Neural crest cell (in vitro differentiated cells): Measurements from ENCODE around the gene PCNX4. TPM values are rescaled to one million over a fixed set of nuclear protein-coding genes. Genes with fewer than 3 reads are reported as not detected.
A peak's percentile ranks its signal among the peaks of the same experiment; 100 is the strongest.

Source experiments
- DNase-seq: peaks from one replicate; pipeline ENCODE4 v3.0.0; 2021; ENCODE audit warnings: low read depth, mixed read lengths, low spot score
- H3K27ac Mint-ChIP-seq: one replicate; pipeline ENCODE4 v1.8.0; 2021; ENCODE audit warnings: mild to moderate bottlenecking, mixed read lengths; ENCODE audit not compliant: unreplicated experiment
- H3K27me3 Mint-ChIP-seq: 2 replicates; pipeline ENCODE4 v1.8.0; 2021; ENCODE audit warnings: low read depth, mild to moderate bottlenecking, mixed read lengths
- H3K36me3 Mint-ChIP-seq: 2 replicates; pipeline ENCODE4 v1.8.0; 2021; ENCODE audit warnings: low read depth, mild to moderate bottlenecking, mixed read lengths
- H3K4me1 Mint-ChIP-seq: 2 replicates; pipeline ENCODE4 v1.8.0; 2021; ENCODE audit warnings: mixed read lengths
- H3K4me3 Mint-ChIP-seq: one replicate; pipeline ENCODE4 v1.8.0; 2021; ENCODE audit warnings: mild to moderate bottlenecking, mixed read lengths
- H3K9me3 Mint-ChIP-seq: 2 replicates; pipeline ENCODE4 v1.8.0; 2021; ENCODE audit warnings: mixed read lengths
- total RNA-seq: library from RNA; stranded (reverse); gene quantifications from 2 replicates; pipeline ENCODE4 v1.2.1, GENCODE V29; 2021
- TF ChIP-seq, protein P1 (sequence below): fragments of 200-600 bp; sonication (generic); conservative IDR thresholded peaks from 2 replicates; pipeline ENCODE4 v1.5.0; 2021; ENCODE audit warnings: antibody characterized with exemption, mild to moderate bottlenecking

Gene PCNX4
- total RNA-seq, 1 donor from 2014 or later = 84.6 TPM

DNA sequence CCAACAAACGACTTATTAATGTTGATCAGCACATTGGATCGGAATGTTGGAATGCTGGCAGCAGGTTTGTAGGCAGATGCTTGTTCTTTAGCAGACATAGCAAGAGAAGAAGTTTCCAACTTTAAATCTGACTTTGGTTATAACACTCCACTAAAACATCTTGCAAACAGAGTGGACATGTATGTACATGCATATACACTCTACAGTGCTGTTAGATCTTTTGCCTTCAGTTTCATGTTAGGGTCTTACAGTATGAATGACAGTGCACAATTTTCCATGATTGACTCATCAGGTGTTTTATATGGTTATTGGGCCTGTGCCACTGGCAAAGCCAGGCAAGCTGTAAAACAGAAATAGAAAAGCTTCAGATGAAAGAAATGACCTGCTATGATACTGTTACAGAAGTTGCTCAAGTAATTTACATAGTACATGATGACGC is 87.7 kb downstream of the PCNX4 start:
- no peak overlapping the region for H3K27ac Mint-ChIP-seq
- H3K4me3 Mint-ChIP-seq = no peak overlapping the region
- H3K36me3 Mint-ChIP-seq = no peaks in the 10 kb centered on the region
- no peaks in the 10 kb centered on the region for H3K4me1 Mint-ChIP-seq
- no peak for DNase-seq
- TF ChIP-seq, protein P1, sequence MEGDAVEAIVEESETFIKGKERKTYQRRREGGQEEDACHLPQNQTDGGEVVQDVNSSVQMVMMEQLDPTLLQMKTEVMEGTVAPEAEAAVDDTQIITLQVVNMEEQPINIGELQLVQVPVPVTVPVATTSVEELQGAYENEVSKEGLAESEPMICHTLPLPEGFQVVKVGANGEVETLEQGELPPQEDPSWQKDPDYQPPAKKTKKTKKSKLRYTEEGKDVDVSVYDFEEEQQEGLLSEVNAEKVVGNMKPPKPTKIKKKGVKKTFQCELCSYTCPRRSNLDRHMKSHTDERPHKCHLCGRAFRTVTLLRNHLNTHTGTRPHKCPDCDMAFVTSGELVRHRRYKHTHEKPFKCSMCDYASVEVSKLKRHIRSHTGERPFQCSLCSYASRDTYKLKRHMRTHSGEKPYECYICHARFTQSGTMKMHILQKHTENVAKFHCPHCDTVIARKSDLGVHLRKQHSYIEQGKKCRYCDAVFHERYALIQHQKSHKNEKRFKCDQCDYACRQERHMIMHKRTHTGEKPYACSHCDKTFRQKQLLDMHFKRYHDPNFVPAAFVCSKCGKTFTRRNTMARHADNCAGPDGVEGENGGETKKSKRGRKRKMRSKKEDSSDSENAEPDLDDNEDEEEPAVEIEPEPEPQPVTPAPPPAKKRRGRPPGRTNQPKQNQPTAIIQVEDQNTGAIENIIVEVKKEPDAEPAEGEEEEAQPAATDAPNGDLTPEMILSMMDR = no peak
- H3K9me3 Mint-ChIP-seq = peaks cover 2% of the 10 kb centered on the region
- no peaks in the 10 kb centered on the region for H3K27me3 Mint-ChIP-seq

DNA sequence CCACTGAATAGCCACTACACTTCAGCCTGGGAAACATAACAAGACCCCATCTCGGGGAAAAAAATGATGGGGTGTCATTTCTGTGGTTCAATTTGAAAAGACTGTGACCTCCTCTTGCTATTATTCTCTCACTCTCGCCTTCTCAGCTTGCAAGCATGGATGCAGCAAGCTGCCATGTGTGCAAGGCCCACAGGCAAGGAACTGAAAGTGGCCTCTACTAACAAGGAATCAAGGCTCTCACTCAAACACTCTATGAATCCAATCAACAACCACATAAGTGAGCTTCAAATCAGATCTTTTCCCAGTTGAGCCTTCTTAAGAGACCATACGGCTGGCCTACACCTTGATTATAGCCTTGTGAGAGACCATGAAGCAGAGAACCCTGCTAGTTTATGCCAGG is 91.4 kb downstream of the PCNX4 start:
- DNase-seq = no peak
- no peaks in the 10 kb centered on the region for H3K36me3 Mint-ChIP-seq
- H3K4me1 Mint-ChIP-seq = no peaks in the 10 kb centered on the region
- no peaks in the 10 kb centered on the region for H3K9me3 Mint-ChIP-seq
- TF ChIP-seq, protein P1 = no peak
- no peak overlapping the region for H3K27ac Mint-ChIP-seq
- peaks cover 2% of the 10 kb centered on the region for H3K27me3 Mint-ChIP-seq
- H3K4me3 Mint-ChIP-seq = no peak overlapping the region

GRCh38 chr14:60183741-60184140 is 92.0 kb downstream of the PCNX4 start:
- TF ChIP-seq, protein P1 = no peak

DNA sequence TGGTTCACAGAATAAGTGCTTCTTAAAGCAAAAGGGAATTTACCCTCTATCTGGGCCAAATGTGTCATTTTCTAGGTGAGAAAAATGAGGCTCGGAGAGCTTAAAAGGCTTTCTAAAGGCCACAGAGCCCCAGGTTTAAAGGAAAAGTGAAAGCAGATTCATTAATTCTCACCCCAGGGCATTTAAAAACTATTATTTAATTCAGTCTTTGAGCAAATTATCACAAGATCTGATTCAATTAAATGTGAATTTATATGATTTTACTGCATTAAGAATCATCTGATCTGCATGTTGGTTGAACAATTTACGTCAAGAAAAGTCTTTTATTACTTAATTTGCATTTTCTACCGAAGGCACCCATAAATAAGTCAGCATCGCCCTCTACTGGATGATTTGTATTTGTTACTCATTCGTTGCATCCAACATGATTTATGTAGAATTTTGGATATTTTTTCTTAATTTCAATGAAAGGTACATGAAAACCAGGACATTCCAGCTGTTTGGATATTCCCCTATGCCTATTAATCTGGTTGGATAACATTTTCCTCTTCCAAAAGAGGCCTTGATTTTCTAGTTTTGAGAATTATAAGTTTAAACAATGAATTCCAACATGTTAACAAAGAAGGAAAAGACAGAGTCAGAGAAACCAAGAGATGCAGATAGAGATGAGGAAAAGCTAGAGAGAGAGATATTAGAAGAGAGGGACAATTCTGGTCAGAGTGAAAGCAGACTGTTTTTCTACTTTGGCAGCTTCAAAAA is 92.6 kb downstream of the PCNX4 start:
- H3K36me3 Mint-ChIP-seq = no peaks in the 10 kb centered on the region
- TF ChIP-seq, protein P1 = peak; percentile 96
- H3K4me3 Mint-ChIP-seq = no peak overlapping the region
- no peaks in the 10 kb centered on the region for H3K4me1 Mint-ChIP-seq
- DNase-seq = peak; percentile 13
- peaks cover 2% of the 10 kb centered on the region for H3K27me3 Mint-ChIP-seq
- no peak overlapping the region for H3K27ac Mint-ChIP-seq
- H3K9me3 Mint-ChIP-seq = no peaks in the 10 kb centered on the region

More at GRCh38 chr14:60183741-60184140, 92.0 kb downstream of the PCNX4 start:
- Mint-ChIP-seq H3K36me3 (no peaks in the 10 kb centered on the region), H3K4me3 (no peak overlapping the region), H3K27ac (no peak overlapping the region), H3K9me3 (no peaks in the 10 kb centered on the region), H3K27me3 (peaks cover 2% of the 10 kb centered on the region), H3K4me1 (no peaks in the 10 kb centered on the region)
- DNase-seq = no peak

GRCh38 chr14:60184905-60185555 is 93.3 kb downstream of the PCNX4 start:
- no peak overlapping the region for H3K4me3 Mint-ChIP-seq
- H3K27ac Mint-ChIP-seq = no peak overlapping the region
- H3K4me1 Mint-ChIP-seq = no peaks in the 10 kb centered on the region
- H3K27me3 Mint-ChIP-seq = peaks cover 2% of the 10 kb centered on the region
- TF ChIP-seq, protein P1 = no peak
- no peaks in the 10 kb centered on the region for H3K36me3 Mint-ChIP-seq
- no peaks in the 10 kb centered on the region for H3K9me3 Mint-ChIP-seq
- no peak for DNase-seq
